Left ventricle myocardium inferior (tissue), 1 donor: ENCODE data around the gene RAB3GAP2. TPM values are rescaled to one million over a fixed set of nuclear protein-coding genes. Genes with fewer than 3 reads are reported as not detected.
"Not testable (repeated sequence)": the region's sequence is repeated elsewhere in the genome, so short reads cannot be mapped to it uniquely, and the experiment has no call there.

ENCODE experiments used
- DNase-seq: peaks from one replicate; pipeline ENCODE4 v3.0.0-alpha.2; 2020
- H3K27ac ChIP-seq: fragments of 200-600 bp; replicated peaks from 2 replicates; pipeline ENCODE4 v1.8.0; 2021
- H3K27me3 ChIP-seq: fragments of 200-600 bp; 2 replicates; pipeline ENCODE4 v1.8.0; 2021; ENCODE audit warnings: low read depth
- H3K36me3 ChIP-seq: fragments of 200-600 bp; 2 replicates; pipeline ENCODE4 v1.8.0; 2021
- H3K4me1 ChIP-seq: fragments of 200-600 bp; 2 replicates; pipeline ENCODE4 v1.8.0; 2021
- H3K4me3 ChIP-seq: fragments of 200-600 bp; 2 replicates; pipeline ENCODE4 v1.8.0; 2021; ENCODE audit warnings: mild to moderate bottlenecking, moderate library complexity
- H3K9me3 ChIP-seq: fragments of 200-600 bp; replicated peaks from 2 replicates; pipeline ENCODE4 v1.8.0; 2021
- CTCF ChIP-seq: fragments of 200-600 bp; IDR thresholded peaks from 2 replicates; pipeline ENCODE4 v1.8.0; 2021; ENCODE audit warnings: antibody characterized with exemption, mild to moderate bottlenecking, borderline replicate concordance
- intact Hi-C: fragments of 100-400 bp; cut with micrococcal nuclease; formaldehyde crosslinking; loops from one replicate; pipeline ENCODE4 v1.11.0; 2022
- total RNA-seq: library from RNA; stranded (reverse); fragmentation: NEBNext Ultra II Directional; extraction: Animal tissue kit (Norgen Biotek cat#: 25700); gene quantifications from one replicate; pipeline ENCODE4 v1.2.1, GENCODE V29; 2021
- donor health status: DM: no; HTN: yes; CAD: no; lungs with severe emphysema.

RAB3GAP2 gene
- total RNA-seq, 1 donor from 2014 or later: 20.3 TPM

- Histone ChIP-seq H3K27ac (no peak overlapping the region), H3K27me3 (no peaks in the 10 kb centered on the region), H3K4me1 (peaks cover 7% of the 10 kb centered on the region), H3K36me3 (peaks cover 84% of the 10 kb centered on the region), H3K9me3 (no peaks in the 10 kb centered on the region), H3K4me3 (no peak overlapping the region)
- no peak for DNase-seq
- TF ChIP-seq CTCF: no peak
- intact Hi-C loops: no loop called here
Observed at GRCh38 chr1:220159041-220159440, 113.2 kb downstream of the RAB3GAP2 start.

- H3K9me3 ChIP-seq, H3K27me3 ChIP-seq, H3K4me3 ChIP-seq, H3K4me1 ChIP-seq, H3K27ac ChIP-seq, DNase-seq, intact Hi-C loops: not testable (repeated sequence)
- peaks cover 87% of the 10 kb centered on the region for H3K36me3 ChIP-seq
Observed at GRCh38 chr1:220158530-220158929, 113.7 kb downstream of the RAB3GAP2 start.

GRCh38 chr1:220157738-220158137 is 114.5 kb downstream of the RAB3GAP2 start:
- no peak overlapping the region for H3K4me3 ChIP-seq
- H3K27ac ChIP-seq: no peak overlapping the region
- intact Hi-C loops: no loop called here
- no peaks in the 10 kb centered on the region for H3K9me3 ChIP-seq
- H3K4me1 ChIP-seq: peaks cover 7% of the 10 kb centered on the region
- H3K27me3 ChIP-seq: no peaks in the 10 kb centered on the region
- DNase-seq: no peak
- no peak for TF ChIP-seq CTCF
- H3K36me3 ChIP-seq: peaks cover 91% of the 10 kb centered on the region

GRCh38 chr1:220156620-220157146 is 115.6 kb downstream of the RAB3GAP2 start:
- DNase-seq: no peak
- Histone ChIP-seq H3K9me3 (no peaks in the 10 kb centered on the region), H3K4me3 (no peak overlapping the region), H3K27me3 (no peaks in the 10 kb centered on the region), H3K4me1 (peaks cover 14% of the 10 kb centered on the region), H3K27ac (no peak overlapping the region), H3K36me3 (peaks cover 92% of the 10 kb centered on the region)
- intact Hi-C loops: no loop called here
- no peak for TF ChIP-seq CTCF

- H3K27ac ChIP-seq: no peak overlapping the region
- intact Hi-C loops: no loop called here
- no peaks in the 10 kb centered on the region for H3K9me3 ChIP-seq
- H3K36me3 ChIP-seq: peaks cover 65% of the 10 kb centered on the region
- no peak overlapping the region for H3K4me3 ChIP-seq
- TF ChIP-seq CTCF: no peak
- no peak for DNase-seq
- peaks cover 34% of the 10 kb centered on the region for H3K4me1 ChIP-seq
- H3K27me3 ChIP-seq: no peaks in the 10 kb centered on the region
Observed at GRCh38 chr1:220153147-220153546, 119.1 kb downstream of the RAB3GAP2 start.

- Histone ChIP-seq H3K36me3 (peaks cover 64% of the 10 kb centered on the region), H3K9me3 (no peaks in the 10 kb centered on the region), H3K4me1 (peaks cover 34% of the 10 kb centered on the region), H3K4me3 (no peak overlapping the region), H3K27me3 (no peaks in the 10 kb centered on the region), H3K27ac (peak overlapping the region; percentile 24)
- TF ChIP-seq CTCF: no peak
- intact Hi-C loops: no loop called here
- DNase-seq: peak; percentile 36
Observed at GRCh38 chr1:220151454-220151853, 120.8 kb downstream of the RAB3GAP2 start.
